Psoas muscle (tissue), 8 donors: Measurements from ENCODE around the gene CEP162. TPM values are rescaled to one million over a fixed set of nuclear protein-coding genes. Genes with fewer than 3 reads are reported as not detected.
"Not testable (repeated sequence)": the region's sequence is repeated elsewhere in the genome, so short reads cannot be mapped to it uniquely, and the experiment has no call there.

Experiments
- ATAC-seq, 4 donors: fragments of 200-7000 bp; cut with Tn5 transposase; one replicate each; pipeline ENCODE4 v1.9.1; 2020; ENCODE audit warnings: moderate library complexity in 3 of 4, mild to moderate bottlenecking in 2 of 4
- DNase-seq, 2 donors: peaks; one replicate each; pipeline ENCODE4 v3.0.0-alpha.2; 2020
- H3K27ac ChIP-seq: fragments of 200-600 bp; one replicate; pipeline ENCODE4 v1.8.0; 2022
- H3K27me3 ChIP-seq, 3 donors: fragments of 200-600 bp in 1 of 3; one replicate each; pipeline versions ENCODE4 v1.6.1 to v1.8.0; 2013 to 2022; ENCODE audit warnings: low read length in 2 of 3, mild to moderate bottlenecking in 2 of 3, moderate library complexity in 1 of 3; ENCODE audit not compliant: insufficient read depth in 3 of 3
- H3K36me3 ChIP-seq, 2 donors: fragments of 200-600 bp in 1 of 2; one replicate each; pipeline versions ENCODE4 v1.6.1 to v1.8.0; 2013 to 2022; ENCODE audit warnings: low read depth in 1 of 2, mild to moderate bottlenecking in 1 of 2, moderate library complexity in 1 of 2; ENCODE audit not compliant: insufficient read depth in 1 of 2
- H3K4me1 ChIP-seq: fragments of 200-600 bp; one replicate; pipeline ENCODE4 v1.8.0; 2022
- H3K4me3 ChIP-seq: fragments of 200-600 bp; one replicate; pipeline ENCODE4 v1.8.0; 2022; ENCODE audit warnings: mild to moderate bottlenecking
- H3K9me3 ChIP-seq: fragments of 200-600 bp; one replicate; pipeline ENCODE4 v1.8.0; 2022
- CTCF ChIP-seq: fragments of 200-600 bp; IDR thresholded peaks from one replicate; pipeline ENCODE4 v1.8.0; 2022; ENCODE audit warnings: antibody characterized with exemption
- WGBS, 3 donors: extraction: QIAGEN DNeasy Blood & Tissue Kit; methylation state at CpG; one replicate each; pipeline versions ENCODE4 v1.1.6 to v1.1.7; 2013; 5-methylcytosine and 5-hydroxymethylcytosine counted together
- intact Hi-C, 2 donors: fragments of 100-400 bp; cut with DNase I; formaldehyde crosslinking; loops; one replicate each; pipeline versions ENCODE4 v1.11.0 to v1.14.2; 2022
- polyA plus RNA-seq, 3 donors: library from polyadenylated mRNA; stranded (reverse); fragments of 200-250 nt; gene quantifications; one replicate each; pipeline ENCODE4 v1.2.3, GENCODE V29; 2013
- total RNA-seq, 4 donors: library from RNA; stranded (reverse); fragmentation: NEBNext Ultra II Directional in 2 of 4; extraction: Animal tissue kit (Norgen Biotek cat#: 25700) in 2 of 4; gene quantifications; one replicate each; pipeline versions ENCODE4 v1.2.1 to v1.2.4, GENCODE V29; 2021 to 2023
- donor health status: healthy with polysubstance abuse.
- donor health status: DM: no; HTN: no; CAD: no; lungs with moderate emphysema.
- donor health status: Bipolar disorder and iron deficiency.
- donor health status: healthy.
- donor health status: DM: yes; HTN: yes; CAD: no.
- donor health status: DM: no; HTN: no; CAD: no.
- donor health status: DM: no; HTN: no; CAD: no.
- donor health status: DM: yes; HTN: yes; CAD: no.

The CEP162 gene
- total and polyA plus RNA-seq, 7 donors: 1.5 to 4.0 (median 2.4) TPM

- ATAC-seq: no peak
- H3K27me3 ChIP-seq: no peaks in the 10 kb centered on the region
- no peak for TF ChIP-seq CTCF
- WGBS, 3 donors: 83 to 88% (median 86%) methylated on average over 3 of the region's 3 CpGs
- H3K4me1 ChIP-seq: no peaks in the 10 kb centered on the region
- H3K27ac ChIP-seq: no peak overlapping the region
- no peaks in the 10 kb centered on the region for H3K36me3 ChIP-seq
- H3K9me3 ChIP-seq: no peaks in the 10 kb centered on the region
- intact Hi-C loops: no loop called here
- DNase-seq: no peak
- no peak overlapping the region for H3K4me3 ChIP-seq
Measured at GRCh38 chr6:84253380-84253779, 25.9 kb upstream of the CEP162 start.

GRCh38 chr6:84251891-84252539, 24.6 kb upstream of the CEP162 start:
- Histone ChIP-seq H3K27ac (no peak overlapping the region), H3K27me3 (no peaks in the 10 kb centered on the region), H3K4me1 (no peaks in the 10 kb centered on the region), H3K9me3 (no peaks in the 10 kb centered on the region), H3K36me3 (no peaks in the 10 kb centered on the region), H3K4me3 (no peak overlapping the region)
- ATAC-seq (no peak), DNase-seq (no peak)
- no peak for TF ChIP-seq CTCF
- intact Hi-C loops: no loop called here
- 86 to 90% (median 86%) methylated on average over 4 of the region's 4 CpGs for WGBS, 3 donors

GRCh38 chr6:84249724-84250123, 22.3 kb upstream of the CEP162 start:
- no peaks in the 10 kb centered on the region for H3K4me1 ChIP-seq
- no peak for ATAC-seq
- DNase-seq: no peak
- intact Hi-C loops: no loop called here
- no peak overlapping the region for H3K27ac ChIP-seq
- H3K27me3 ChIP-seq: no peaks in the 10 kb centered on the region
- WGBS, 3 donors: 43 to 49% (median 44%) methylated on average over 3 of the region's 3 CpGs
- no peaks in the 10 kb centered on the region for H3K36me3 ChIP-seq
- no peak overlapping the region for H3K4me3 ChIP-seq
- H3K9me3 ChIP-seq: no peaks in the 10 kb centered on the region
- TF ChIP-seq CTCF: no peak

GRCh38 chr6:84244416-84245081, 17.1 kb upstream of the CEP162 start:
- H3K36me3 ChIP-seq, H3K4me3 ChIP-seq, H3K4me1 ChIP-seq, ATAC-seq, H3K9me3 ChIP-seq, H3K27me3 ChIP-seq, intact Hi-C loops, H3K27ac ChIP-seq, DNase-seq: not testable (repeated sequence)
- 91 to 95% (median 92%) methylated on average over 20 to 50 of the region's 51 CpGs for WGBS, 3 donors

GRCh38 chr6:84243240-84243639, 15.8 kb upstream of the CEP162 start:
- ATAC-seq (no peak), DNase-seq (no peak)
- Histone ChIP-seq H3K9me3 (no peaks in the 10 kb centered on the region), H3K4me1 (no peaks in the 10 kb centered on the region), H3K27ac (no peak overlapping the region), H3K27me3 (no peaks in the 10 kb centered on the region), H3K36me3 (no peaks in the 10 kb centered on the region), H3K4me3 (no peak overlapping the region)
- intact Hi-C loops: no loop called here
- no peak for TF ChIP-seq CTCF
- 87 to 92% (median 92%) methylated on average over 1 of the region's 1 CpG for WGBS, 3 donors
